Neural crest cell (in vitro differentiated cells): ENCODE measurements around the gene BCDIN3D. TPM values are rescaled to one million over a fixed set of nuclear protein-coding genes. Genes with fewer than 3 reads are reported as not detected.
"Not testable (repeated sequence)": the region's sequence is repeated elsewhere in the genome, so short reads cannot be mapped to it uniquely, and the experiment has no call there.

Source experiments
- DNase-seq: peaks from one replicate; pipeline ENCODE4 v3.0.0; 2021; ENCODE audit warnings: low read depth, mixed read lengths, low spot score
- H3K27ac Mint-ChIP-seq: one replicate; pipeline ENCODE4 v1.8.0; 2021; ENCODE audit warnings: mild to moderate bottlenecking, mixed read lengths; ENCODE audit not compliant: unreplicated experiment
- H3K27me3 Mint-ChIP-seq: 2 replicates; pipeline ENCODE4 v1.8.0; 2021; ENCODE audit warnings: low read depth, mild to moderate bottlenecking, mixed read lengths
- H3K36me3 Mint-ChIP-seq: 2 replicates; pipeline ENCODE4 v1.8.0; 2021; ENCODE audit warnings: low read depth, mild to moderate bottlenecking, mixed read lengths
- H3K4me1 Mint-ChIP-seq: 2 replicates; pipeline ENCODE4 v1.8.0; 2021; ENCODE audit warnings: mixed read lengths
- H3K4me3 Mint-ChIP-seq: one replicate; pipeline ENCODE4 v1.8.0; 2021; ENCODE audit warnings: mild to moderate bottlenecking, mixed read lengths
- H3K9me3 Mint-ChIP-seq: 2 replicates; pipeline ENCODE4 v1.8.0; 2021; ENCODE audit warnings: mixed read lengths
- total RNA-seq: library from RNA; stranded (reverse); gene quantifications from 2 replicates; pipeline ENCODE4 v1.2.1, GENCODE V29; 2021
- TF ChIP-seq, protein P1 (sequence below): fragments of 200-600 bp; sonication (generic); conservative IDR thresholded peaks from 2 replicates; pipeline ENCODE4 v1.5.0; 2021; ENCODE audit warnings: antibody characterized with exemption, mild to moderate bottlenecking

BCDIN3D gene
- total RNA-seq, 1 donor from 2014 or later, result 7.9 TPM

DNA sequence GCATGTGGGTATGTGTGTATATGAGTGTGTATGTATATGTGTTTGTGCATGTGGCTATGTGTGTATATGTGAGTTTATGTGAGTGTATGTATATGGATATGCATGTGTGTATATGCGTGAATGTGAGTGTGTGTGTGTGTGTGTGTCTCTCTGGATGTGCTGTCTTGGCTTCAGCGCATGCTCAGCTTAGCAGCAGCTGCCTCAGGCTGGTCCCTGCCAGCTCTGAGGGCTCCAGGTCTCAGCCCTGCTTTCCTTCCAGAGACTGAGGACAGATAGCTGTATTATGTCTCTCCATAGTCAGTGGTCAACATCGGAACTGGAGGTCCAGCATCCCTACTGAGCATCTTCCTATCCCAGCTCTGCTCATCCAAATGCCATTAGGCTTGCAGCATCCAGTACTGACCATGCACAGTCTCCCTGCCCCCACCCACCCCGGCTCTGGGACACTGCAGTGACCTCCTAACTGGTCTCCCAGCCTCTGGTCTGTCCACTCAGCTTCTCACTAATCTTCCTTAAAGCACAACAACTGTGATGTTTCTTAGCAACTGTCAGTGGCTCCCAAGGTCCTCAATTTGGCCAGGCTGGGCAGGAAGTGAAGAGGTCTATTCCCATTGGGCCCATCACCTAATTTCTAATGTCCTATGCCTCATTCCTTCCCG, 38.0 kb upstream of the BCDIN3D start:
- Mint-ChIP-seq H3K27ac (no peak overlapping the region), H3K4me1 (peaks cover 26% of the 10 kb centered on the region), H3K4me3 (no peak overlapping the region)

DNA sequence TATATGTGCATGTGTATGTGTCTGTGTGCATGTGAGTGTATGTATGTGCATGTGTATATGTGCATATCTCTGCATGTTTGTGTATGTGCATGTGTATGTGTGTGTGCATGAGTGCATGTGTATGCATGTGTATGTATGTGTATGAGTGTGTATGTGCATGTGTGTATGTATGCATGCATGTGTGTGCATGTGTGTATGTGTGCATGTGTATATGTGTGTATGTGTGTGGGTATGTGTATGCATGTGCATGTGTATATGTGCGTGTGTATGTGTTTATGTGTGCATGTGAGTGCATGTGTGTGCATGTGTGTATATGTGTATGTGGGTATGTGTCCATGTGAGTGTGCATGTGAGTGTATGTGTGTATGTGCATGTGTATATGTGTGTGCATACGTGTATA, 36.2 kb upstream of the BCDIN3D start:
- H3K36me3 Mint-ChIP-seq, DNase-seq, H3K27me3 Mint-ChIP-seq, H3K4me3 Mint-ChIP-seq, H3K27ac Mint-ChIP-seq: not testable (repeated sequence)
- Mint-ChIP-seq H3K9me3 (peaks cover 32% of the 10 kb centered on the region), H3K4me1 (peaks cover 21% of the 10 kb centered on the region)

More for the DNA sequence above, 38.0 kb upstream of the BCDIN3D start:
- H3K9me3 Mint-ChIP-seq, result peaks cover 32% of the 10 kb centered on the region
- TF ChIP-seq, protein P1, sequence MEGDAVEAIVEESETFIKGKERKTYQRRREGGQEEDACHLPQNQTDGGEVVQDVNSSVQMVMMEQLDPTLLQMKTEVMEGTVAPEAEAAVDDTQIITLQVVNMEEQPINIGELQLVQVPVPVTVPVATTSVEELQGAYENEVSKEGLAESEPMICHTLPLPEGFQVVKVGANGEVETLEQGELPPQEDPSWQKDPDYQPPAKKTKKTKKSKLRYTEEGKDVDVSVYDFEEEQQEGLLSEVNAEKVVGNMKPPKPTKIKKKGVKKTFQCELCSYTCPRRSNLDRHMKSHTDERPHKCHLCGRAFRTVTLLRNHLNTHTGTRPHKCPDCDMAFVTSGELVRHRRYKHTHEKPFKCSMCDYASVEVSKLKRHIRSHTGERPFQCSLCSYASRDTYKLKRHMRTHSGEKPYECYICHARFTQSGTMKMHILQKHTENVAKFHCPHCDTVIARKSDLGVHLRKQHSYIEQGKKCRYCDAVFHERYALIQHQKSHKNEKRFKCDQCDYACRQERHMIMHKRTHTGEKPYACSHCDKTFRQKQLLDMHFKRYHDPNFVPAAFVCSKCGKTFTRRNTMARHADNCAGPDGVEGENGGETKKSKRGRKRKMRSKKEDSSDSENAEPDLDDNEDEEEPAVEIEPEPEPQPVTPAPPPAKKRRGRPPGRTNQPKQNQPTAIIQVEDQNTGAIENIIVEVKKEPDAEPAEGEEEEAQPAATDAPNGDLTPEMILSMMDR, result no peak
- no peak for DNase-seq
- H3K36me3 Mint-ChIP-seq, result no peaks in the 10 kb centered on the region
- peaks cover 3% of the 10 kb centered on the region for H3K27me3 Mint-ChIP-seq

DNA sequence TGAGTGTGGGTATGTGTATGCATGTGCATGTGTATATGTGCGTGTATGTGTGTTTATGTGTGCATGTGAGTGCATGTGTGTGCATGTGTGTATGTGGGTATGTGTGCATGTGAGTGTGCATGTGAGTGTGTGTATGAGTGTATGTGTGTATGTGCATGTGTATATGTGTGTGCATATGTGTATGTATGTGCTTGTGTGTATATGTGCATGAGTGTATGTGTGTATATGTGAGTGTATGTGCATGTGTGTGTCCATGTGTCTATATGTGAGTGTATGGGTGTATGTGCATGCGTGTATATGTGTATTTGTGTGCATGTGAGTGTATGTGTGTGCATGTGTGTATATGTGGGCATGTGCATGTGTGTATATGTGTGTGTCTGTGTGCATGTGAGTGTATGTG, 35.1 kb upstream of the BCDIN3D start:
- TF ChIP-seq, protein P1, result no peak
- no peaks in the 10 kb centered on the region for H3K27me3 Mint-ChIP-seq
- H3K27ac Mint-ChIP-seq, result no peak overlapping the region
- H3K9me3 Mint-ChIP-seq, result peaks cover 32% of the 10 kb centered on the region
- no peak for DNase-seq
- H3K4me3 Mint-ChIP-seq, result no peak overlapping the region
- no peaks in the 10 kb centered on the region for H3K36me3 Mint-ChIP-seq
- peaks cover 14% of the 10 kb centered on the region for H3K4me1 Mint-ChIP-seq

DNA sequence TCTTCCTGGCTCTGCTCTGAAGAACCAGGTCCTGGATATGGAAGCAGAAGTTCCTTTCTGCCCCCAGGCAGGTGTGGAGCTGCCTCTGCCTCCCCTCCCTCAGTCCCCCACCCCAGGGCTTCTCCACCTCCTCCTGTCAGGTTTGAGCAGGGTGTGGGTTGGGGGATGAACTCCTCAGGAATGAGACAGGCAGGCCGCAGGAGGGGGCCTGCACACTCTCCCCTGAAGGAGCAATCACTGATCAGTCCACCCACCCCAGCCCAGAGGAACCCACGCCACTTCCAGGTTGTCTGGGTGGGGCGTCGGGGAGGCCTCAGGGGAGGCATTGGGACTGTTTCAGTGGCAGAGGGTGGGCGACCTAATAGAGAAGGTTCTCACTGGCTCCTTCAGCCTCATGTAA, 34.2 kb upstream of the BCDIN3D start:
- Mint-ChIP-seq H3K4me3 (no peak overlapping the region), H3K27me3 (no peaks in the 10 kb centered on the region), H3K9me3 (peaks cover 32% of the 10 kb centered on the region), H3K27ac (no peak overlapping the region), H3K4me1 (peaks cover 8% of the 10 kb centered on the region), H3K36me3 (no peaks in the 10 kb centered on the region)
- TF ChIP-seq, protein P1, result no peak
- DNase-seq, result no peak

DNA sequence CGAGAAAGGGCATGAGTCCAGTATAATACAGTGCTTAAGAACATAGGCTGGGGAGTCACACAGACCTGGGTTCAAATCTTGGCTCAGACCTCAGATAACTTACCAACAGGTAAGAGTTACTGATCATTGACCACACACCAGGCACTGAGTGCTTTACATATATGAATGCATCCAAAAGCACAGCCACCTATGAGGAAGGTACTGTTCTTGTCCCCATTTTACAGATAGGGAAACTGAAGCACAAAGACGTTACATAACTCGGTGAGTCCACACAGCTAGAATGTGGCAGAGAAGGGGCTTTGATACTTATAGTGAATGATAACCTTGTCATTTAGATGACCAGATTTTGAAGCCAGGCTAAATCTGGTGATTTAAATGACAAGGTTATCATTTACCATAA, 33.2 kb upstream of the BCDIN3D start:
- Mint-ChIP-seq H3K27me3 (no peaks in the 10 kb centered on the region), H3K9me3 (peaks cover 32% of the 10 kb centered on the region), H3K36me3 (no peaks in the 10 kb centered on the region), H3K4me1 (peaks cover 11% of the 10 kb centered on the region), H3K27ac (no peak overlapping the region), H3K4me3 (no peak overlapping the region)
- TF ChIP-seq, protein P1, result no peak
- DNase-seq, result no peak

DNA sequence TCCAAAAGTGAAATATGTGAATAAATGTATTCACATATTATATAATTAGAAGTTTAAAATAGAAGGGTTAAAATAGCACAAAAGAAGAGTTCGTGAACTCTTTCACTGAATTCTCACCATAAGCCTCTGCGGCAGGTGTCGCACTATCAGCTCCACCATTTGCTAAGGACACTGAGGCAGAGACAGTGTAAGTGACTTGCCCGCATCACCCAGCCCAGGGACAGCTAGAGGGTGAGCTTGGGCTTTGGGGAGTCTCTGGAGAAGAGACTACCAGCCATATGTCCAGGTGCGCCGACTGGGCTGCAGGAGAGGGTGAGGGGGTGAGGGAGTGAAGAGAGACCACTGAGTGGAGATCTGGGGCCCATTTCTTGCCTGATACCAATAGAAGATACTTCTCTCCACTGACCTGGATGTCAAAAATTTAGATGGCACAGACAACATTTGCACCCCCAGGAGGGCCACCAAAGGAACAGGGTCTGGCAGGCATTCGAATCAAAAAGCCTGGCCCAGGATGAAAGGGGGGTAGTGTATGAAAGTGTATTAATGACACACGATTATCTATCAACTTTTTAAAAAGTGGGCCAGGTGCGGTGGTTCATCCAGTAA, 32.3 kb upstream of the BCDIN3D start:
- Mint-ChIP-seq H3K4me1 (peaks cover 7% of the 10 kb centered on the region), H3K4me3 (no peak overlapping the region), H3K36me3 (no peaks in the 10 kb centered on the region), H3K27ac (no peak overlapping the region), H3K9me3 (peaks cover 26% of the 10 kb centered on the region), H3K27me3 (no peaks in the 10 kb centered on the region)
- TF ChIP-seq, protein P1, result no peak
- no peak for DNase-seq
